HG03039 (cell line): ENCODE measurements around the gene CCDC188.

Experiments used
- ATAC-seq: cut with Tn5 transposase; IDR thresholded peaks from one replicate; pipeline ENCODE4 v1.9.1; 2021; ENCODE audit warnings: mild to moderate bottlenecking, moderate library complexity; ENCODE audit not compliant: unreplicated experiment

CCDC188 gene

DNA sequence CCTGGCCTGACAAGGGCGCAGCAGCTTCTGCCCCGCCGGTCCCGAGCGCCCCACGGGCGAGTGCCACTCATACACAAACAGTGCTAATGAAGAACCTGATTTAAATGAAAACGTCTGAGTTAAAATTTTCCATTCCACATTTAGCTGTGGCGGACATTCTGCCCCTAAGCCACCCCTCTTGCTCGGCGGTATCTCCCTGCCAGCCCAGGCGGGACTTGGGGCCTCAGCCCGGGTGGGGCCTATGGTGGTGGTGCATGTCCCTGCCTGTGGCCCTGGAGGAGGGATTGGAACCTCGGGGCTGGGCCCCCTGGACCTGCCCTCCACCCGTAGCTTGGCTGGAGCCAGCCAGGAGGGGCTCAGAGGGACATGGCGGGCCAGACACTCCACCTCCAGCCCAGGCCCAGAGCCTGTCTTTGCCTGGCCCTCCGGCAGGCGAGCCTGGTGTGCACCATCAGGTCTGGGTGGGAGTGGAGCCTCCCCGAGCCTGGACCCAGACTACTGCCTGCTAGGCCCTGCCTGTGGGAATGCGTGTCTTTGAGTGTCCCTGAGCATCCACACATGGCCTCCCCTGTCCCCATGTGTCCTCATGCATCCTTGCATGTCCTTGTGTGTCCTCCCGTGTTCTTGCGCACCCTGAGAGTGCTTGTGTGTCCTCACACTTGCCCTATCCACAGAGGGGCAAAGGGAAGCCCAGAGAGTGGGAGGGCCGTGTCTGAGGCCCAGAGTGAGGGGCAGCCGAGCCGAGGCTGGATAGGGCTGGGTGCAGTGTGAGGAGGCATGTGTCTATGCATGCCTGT, 14.9 kb downstream of the CCDC188 start:
- ATAC-seq: no peak

GRCh38 chr22:20135265-20135664, 15.6 kb downstream of the CCDC188 start:
- ATAC-seq: no peak

DNA sequence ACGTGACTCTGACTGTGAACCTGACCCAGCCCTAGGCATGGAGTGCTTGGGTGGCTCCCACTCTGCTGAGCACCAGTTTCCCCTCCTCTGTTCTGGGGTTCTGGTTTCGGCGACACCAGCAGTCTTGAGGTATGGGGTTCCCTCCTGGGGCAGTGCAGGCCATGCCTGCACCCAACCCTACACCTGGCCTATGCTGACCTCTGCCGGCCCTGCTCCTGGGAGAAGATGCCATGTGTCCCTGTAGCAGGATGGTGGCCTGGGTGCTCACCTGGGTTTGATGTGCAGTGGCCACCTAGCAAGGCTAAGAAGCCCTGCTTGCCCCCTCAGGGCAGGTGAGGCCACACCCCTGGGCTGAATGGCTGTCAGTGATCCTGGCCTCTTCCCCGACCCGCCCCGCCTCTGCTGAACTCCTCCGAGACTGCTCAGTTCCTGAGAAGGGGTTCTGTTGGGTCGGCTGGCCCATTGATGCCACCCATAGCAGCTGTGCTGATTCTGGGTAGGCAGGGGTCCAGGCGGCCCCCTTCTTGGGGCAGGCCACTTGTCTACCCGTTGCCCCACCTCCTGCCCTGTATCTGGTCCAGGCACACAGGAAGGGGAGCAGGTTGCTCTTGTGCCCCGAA, 16.8 kb downstream of the CCDC188 start:
- no peak for ATAC-seq

DNA sequence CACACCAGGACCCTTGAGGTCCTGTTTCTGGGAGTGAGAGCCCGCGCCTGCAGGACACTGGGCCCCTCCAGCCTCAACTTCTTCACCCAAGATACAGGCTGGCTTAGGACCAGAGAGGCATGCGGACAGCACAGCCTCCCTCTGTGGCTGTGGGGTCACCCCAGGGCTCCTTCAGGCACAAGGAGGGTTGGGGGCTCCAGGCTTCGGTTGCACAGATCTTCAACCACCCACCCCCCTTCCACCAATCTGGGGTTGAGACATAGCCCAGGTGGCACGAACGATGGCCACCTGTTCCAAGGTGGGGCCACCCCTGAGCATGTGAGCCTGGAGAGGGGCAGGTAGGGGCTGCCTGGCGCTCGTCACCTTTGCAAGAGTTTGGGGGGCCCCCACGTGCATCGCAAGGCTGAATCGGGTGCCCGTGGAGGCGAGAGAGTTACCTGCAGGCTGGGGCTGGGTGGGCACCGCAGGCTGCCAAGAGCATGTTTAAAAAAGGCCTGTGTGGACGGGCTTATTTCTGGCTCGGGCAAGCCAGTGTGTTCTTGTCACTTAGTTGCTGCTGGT, 18.1 kb downstream of the CCDC188 start:
- ATAC-seq: no peak

DNA sequence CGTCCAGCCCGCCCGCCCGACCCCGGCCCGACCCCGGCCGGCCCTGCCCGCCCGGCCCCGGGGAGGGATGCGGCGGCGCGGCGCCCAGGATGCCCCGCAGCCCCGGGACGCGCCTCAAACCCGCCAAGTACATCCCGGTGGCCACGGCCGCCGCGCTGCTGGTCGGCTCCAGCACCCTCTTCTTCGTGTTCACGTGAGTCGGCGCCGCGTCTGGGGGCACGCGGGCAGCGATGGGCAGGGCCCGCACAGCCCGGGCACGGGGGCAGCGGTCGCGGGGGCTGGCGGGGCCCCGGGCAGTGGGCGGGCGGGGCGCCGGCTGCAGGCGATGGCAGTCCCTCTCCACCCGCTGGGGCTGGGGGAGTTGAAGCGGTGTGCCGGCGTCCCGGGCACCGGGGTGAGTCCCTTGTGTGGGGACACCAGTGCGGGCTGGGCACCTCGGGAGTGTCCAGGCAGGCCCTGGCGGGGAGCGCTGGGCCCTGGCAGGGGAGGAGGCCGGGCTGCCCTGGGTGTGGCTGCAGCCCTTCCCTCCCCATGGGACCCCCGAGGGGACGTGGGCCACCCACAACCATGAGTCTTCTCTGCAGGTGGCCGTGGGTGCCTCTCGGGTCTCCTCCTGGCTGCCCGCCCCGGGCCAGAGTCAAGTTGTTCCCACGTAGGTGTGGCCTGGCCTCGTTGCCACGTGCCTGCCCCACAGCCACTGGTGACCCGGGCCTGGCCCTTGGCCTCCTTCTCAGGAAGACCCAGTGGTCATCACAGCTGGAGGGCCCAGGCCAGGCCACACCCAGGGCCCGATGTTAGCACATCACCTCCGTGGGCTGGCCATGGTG, 18.8 kb downstream of the CCDC188 start:
- ATAC-seq: no peak

GRCh38 chr22:20131597-20131858, 19.3 kb downstream of the CCDC188 start, which contains the start of gene ZDHHC8:
TSS of gene ZDHHC8 (plus strand) at chr22:20131804. CDS start at chr22:20131948, 144 bp downstream.
- ATAC-seq: no peak

DNA sequence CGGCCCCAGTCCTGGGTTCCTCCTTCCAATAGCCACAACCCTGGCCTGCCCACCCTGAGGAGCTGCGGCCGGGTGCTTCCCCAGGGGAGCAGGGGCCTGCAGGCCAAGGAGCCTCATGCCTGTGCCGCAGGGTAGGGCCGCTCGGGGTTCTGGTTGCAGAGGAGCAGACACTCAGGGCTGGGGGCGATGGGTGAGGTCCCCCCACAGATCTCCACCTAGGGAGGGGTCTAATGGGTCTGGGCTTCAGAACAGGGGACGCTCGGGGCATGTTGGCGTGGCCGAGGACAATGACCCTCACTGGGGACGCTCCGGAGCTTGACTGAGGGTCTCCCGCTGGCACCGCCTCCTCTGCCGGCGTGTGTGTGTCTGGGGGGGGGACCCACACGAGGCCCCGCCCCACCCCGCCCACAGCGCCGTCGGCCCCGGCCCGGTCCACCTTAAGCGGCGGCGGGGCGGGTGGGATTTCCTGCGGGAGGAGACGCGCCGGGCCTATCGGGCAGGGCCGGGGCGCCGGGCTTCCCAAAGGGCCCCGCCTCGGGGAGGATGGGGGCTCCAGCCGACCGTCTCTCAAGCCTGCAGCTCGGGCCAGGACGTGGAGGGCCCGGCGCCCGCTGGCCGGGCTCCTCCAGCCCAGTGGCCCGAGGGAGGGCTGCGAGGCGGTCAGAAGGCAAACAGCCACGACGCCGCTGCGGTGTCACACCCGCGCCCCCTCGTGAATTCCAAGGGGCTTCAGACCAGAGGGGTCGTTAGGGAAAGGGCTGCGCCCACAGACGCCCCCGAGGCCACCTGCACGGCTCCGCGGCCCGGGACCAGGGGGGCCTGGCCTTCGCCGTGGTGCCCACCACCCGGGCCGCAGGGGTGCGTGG, 19.9 kb downstream of the CCDC188 start:
- no peak for ATAC-seq

GRCh38 chr22:20130319-20130718, 20.5 kb downstream of the CCDC188 start:
- no peak for ATAC-seq

GRCh38 chr22:20129747-20130014, 21.2 kb downstream of the CCDC188 start:
- ATAC-seq: no peak

DNA sequence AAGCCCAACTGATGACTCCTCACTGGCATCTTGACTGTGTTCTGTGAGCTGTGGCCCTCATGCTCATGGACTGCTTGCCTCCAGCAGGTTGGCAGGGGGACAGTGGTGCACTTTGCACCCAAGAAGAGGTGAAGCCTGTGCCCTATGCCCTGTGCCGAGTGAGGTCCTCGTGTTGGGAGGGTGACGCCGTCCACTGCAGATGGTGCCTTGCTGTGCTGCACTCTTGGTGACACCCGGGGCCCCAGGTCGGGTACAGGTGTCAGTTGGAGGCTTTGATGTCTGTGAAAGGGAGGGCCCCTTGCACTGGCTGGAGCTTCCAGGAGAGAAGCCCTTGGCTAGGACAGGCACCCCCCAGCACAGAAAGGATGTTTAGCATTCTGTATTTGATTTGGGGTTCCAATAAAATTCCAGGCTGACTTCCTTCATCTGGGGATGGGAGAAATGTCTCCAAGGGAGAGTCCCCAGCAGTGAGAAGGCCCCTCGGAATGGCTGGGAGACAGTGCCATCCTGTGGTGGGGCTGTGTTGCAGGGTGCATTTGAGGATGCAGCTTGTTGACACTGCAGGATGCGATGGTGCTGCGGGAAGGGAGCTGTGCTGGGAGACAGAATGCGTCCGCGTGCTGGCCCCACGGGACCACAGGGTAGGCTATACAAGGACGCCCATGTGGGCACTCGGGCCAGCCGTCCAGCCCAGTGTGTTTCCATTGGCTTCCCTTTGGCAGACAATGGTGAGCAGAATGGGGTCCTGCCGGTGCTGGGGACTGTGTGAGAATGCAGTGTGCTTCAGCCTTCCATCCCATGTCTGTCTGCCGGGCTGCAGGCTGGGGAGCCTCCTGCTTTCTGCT, 21.7 kb downstream of the CCDC188 start:
- ATAC-seq: no peak

DNA sequence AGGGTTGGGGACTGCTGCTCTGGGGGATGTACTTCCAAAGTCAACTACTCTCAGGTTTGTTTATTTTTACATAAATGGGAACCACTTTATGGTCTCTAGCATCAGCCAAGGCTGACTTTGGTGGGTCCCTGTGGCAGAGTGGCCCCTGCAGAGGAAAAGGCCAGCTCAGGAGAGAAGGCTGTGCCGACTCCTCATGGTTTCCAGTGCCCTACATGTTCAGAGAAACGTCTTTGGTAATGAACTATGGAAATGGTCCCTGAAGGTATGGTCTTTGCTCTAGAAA, 22.3 kb downstream of the CCDC188 start:
- no peak for ATAC-seq

DNA sequence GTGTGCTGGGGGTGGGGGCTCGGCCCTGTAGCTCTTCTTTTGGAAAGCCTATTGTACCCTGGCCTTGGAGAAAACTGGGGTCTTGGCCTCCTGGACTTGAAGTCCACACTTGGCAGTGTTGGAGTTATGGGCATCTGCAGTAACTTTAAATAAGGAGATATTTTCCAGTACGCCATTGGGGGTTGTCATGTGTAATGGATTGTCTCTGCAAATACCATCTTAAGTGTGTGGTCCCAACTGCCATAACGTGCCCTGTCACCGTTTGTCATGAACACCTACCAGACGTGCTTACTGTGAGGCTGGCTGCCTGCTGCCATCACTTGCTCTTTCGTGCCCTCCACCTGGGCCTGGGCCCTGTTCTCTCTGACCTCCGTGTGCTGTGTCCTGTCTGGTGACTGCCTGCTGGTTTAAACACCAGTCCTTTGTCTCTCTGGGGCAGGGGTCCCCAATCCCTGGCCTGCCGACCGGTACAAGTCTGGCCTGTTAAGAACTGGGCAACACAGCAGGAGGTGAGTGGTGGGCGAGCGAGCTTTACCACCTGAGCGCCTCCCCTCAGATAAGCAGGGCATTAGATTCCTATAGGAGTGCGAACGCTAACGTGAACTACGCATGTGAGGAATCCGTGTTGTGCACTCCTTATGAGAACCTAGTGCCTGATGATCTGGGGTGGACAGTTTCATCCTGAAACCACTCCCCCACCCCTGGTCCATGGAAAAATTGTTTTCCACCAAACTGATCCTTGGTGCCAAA, 22.8 kb downstream of the CCDC188 start:
- no peak for ATAC-seq

DNA sequence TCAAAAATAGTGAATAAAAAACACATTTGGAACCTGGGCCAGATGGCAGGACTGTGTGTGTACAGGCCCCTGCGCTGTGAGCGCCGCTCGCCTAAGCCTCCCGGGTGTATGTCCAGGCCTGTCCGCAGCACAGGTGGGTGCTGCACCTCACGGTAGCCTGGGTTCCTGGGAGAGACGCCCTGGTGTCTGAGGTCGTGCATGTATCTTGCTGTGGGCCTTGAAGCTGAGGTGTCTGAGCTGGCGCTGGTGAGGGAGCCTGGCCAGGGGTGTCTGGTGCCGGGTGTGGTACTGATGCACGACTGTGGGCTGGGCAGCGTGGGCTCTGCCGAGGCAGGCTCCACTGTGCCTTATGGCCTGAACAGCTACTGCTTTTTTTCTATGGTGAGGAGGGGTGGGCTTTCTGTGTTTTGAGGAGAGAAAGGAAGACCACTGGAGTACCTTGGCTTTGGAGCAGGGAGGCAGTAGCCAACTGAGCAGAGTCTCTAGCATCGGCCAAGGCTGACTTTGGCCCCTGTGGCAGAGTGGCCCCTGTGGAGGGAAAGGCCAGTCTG, 23.5 kb downstream of the CCDC188 start:
- no peak for ATAC-seq

DNA sequence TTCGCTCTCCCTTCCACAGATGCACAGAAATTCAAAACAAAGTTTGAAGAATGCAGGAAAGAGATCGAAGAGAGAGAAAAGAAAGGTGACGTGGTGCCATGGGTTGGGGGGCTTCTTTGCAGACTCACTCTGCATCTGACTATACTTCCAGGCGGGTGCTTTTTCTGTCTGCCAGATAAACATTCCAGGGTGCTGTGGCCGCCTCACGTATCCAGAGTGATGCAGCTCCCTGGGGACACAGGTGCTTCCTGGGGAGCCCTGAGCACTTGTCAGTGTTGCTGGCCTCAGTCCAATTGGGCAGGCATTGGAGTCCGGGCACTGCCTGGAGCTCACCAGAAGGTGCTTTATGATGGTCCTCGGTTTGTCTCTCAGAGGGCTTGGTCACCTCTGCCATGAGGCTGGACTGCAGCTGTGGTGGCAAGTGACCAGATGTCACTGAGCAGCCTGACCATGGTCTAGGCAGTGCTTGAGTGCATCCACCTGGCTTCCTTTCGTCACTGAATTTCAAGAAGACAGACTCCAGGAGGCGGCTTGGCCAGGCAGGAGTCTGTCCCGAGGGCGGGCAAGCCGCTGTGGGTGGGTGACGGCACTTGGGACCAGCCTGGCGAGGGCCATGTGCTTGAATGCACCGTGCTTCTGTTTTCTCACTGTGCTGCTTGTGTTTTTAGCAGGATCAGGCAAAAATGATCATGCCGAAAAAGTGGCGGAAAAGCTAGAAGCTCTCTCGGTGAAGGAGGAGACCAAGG, 24.4 kb downstream of the CCDC188 start:
- no peak for ATAC-seq

DNA sequence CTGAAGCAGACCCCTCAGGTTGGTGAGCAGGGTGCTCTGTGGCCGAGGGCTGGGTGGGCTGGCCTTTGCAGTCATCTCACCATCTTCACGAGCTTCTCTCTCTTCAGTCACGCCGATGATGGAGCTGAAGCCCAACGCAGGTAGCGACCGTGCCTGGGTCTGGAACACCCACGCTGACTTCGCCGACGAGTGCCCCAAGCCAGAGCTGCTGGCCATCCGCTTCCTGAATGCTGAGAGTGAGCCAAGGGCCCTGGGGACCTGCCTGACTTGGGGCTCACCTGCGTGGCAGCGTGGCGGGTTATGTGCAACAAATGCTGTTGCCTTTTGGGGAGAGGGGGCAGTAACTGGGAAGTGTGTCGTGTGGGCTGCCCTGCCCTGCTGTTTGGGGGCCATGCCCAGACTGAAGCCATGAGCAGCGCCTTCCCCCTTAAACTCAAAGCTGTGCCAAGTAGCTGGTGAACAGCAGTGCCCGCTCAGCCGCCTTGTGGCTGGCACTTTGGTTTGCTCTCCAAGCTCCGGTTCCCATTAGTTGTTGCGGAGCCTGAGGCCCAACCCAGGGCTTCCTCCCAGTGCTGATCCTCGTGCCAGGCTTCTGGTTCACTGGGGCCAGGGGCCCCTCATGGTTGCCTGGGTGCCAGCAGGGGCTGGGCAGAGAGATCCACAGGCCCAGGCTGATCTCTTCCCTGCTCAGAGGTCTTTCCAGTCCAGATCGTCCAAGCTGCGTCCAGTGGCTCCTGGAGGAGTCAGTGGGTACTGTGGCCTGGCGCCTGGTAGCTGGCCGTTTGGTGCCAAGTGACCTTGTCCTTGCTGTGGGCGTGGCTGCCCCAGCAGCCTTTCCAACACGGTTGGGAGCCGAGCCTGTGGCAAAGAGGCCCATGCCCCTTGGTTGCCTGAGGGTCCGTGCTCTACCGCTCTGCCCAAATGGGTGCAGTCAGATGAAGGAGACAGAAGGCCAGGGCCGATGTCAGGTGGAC, 25.4 kb downstream of the CCDC188 start:
- ATAC-seq: no peak

DNA sequence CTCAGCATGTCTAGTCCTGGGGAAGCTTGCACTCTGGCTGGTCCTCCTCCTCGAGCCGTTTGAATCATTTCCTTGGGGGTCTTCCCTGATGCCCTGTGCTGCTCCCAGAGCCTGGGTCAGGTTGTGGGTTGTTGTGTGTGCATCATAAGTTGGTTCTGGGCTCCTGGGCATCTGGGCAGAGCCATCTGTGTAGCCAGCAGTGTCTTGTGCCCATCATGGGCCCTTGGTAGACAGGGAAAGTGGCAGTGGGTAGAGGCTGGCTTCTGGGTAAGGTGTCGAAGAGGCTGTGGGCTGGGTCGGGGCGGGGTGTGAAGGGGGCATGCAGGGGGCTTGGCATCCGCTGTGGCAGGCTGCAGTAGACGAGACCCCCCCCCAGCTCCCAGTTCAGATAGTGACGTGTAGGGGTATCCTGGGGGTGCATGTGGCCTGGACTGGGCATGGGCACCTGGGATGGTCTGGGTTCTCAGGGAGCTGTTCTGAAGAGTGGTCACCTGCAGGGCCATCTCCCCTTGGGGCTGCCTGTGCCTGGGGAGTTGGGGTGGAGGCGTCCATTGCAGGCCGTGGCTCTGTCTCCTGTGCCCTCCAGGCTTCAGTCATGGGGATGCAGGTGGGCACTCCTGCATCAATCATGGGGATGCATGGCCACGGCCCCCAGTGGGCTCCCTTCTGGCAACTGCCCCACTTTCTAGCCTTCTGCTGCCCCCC, 26.6 kb downstream of the CCDC188 start:
- ATAC-seq: no peak
